ENCODE data around the gene EVI5.

DNA sequence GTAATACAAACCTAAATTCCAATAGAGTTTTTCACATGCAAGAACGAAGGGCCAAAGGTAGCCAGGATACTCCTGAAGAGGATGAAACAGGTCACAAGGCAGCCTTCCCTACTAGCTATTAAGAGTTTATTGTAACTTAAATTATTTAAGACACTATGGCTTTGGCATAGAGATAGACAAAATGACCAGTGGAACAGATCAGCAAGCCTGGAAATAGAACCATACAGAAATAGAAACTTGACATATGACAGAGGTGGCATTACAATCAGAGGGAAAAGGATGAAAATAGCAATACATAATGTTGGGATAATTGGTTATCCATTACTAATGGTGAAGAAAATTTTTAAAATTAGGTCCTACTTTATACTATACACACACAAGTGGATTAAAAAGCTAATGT is 314.7 kb downstream of the EVI5 start:
- TF ChIP-seq, protein P1, sequence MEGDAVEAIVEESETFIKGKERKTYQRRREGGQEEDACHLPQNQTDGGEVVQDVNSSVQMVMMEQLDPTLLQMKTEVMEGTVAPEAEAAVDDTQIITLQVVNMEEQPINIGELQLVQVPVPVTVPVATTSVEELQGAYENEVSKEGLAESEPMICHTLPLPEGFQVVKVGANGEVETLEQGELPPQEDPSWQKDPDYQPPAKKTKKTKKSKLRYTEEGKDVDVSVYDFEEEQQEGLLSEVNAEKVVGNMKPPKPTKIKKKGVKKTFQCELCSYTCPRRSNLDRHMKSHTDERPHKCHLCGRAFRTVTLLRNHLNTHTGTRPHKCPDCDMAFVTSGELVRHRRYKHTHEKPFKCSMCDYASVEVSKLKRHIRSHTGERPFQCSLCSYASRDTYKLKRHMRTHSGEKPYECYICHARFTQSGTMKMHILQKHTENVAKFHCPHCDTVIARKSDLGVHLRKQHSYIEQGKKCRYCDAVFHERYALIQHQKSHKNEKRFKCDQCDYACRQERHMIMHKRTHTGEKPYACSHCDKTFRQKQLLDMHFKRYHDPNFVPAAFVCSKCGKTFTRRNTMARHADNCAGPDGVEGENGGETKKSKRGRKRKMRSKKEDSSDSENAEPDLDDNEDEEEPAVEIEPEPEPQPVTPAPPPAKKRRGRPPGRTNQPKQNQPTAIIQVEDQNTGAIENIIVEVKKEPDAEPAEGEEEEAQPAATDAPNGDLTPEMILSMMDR (conservative IDR thresholded peaks at IDR 0.05 in 1 of 2, IDR thresholded peaks at IDR 0.05 in 1 of 2; ENCODE audit: extremely low read depth in 1 of 2, insufficient read depth in 1 of 2, low read depth in 1 of 2, low read length in 2 of 2): no peak
- TF ChIP-seq EZH2 (IDR thresholded peaks at IDR 0.05; ENCODE audit: borderline replicate concordance, low read length): no peak
